ENCODE results near the gene GPATCH2L. TPM values are rescaled to one million over a fixed set of nuclear protein-coding genes. Genes with fewer than 3 reads are reported as not detected.

GPATCH2L gene
- total and polyA plus RNA-seq, 2 experiments from 2014 or later: 19.6 to 94.4 TPM

DNA sequence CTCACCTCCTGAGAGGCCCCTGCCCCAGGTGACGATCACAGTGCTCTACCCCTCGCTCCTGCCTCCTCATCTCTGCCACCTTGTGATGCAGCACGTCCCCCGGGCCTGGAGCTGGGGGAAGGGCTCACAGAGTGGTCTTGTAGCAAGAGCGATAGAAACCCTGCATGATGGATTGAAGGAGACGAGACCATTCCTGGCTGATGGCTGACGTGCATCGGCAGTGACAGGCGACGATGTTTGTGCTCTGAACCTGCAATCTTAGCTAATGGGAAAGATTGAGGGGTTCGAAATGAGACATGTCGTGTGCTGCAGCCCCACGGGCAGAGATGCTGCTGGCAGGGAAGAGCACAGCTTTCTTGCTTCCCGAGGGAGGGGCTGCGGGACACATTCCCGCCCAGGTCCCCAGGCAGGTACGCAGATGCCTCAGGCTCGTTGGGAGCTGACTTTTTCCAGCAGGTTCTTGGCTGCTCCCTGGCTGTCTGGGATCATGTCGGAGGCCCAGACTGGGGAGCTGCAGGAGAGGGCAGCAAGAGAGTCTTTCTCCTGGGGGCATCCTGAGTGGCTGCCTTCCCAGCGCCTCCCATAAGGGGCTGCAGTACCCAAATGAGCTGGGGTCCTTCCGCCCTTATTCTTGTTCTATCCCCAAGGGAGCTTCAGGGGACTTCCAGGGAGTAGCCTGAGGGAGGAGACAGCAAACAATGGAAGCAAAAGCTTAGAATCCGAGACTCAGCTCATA lies 38.7 kb upstream of the GPATCH2L start:
- Histone ChIP-seq H3K4me1 (ENCODE audit: insufficient read depth) (peaks cover 38% of the 10 kb centered on the region), H2AFZ (peak overlapping the region; percentile 39), H4K20me1 (replicated peaks; ENCODE audit: insufficient read depth) (no peaks in the 10 kb centered on the region), H3K36me3 (ENCODE audit: insufficient read depth) (no peaks in the 10 kb centered on the region), H3K4me3 (peak overlapping the region; percentile 34), H3K9me2 (ENCODE audit: insufficient read depth) (peaks cover 9% of the 10 kb centered on the region; the same call in 1 of the 2 replicates), H3K79me2 (replicated peaks; ENCODE audit: insufficient read depth) (no peaks in the 10 kb centered on the region), H3K4me2 (peak overlapping the region; percentile 61), H3F3A (replicated peaks; ENCODE audit: low read depth) (peaks cover 20% of the 10 kb centered on the region; the same call in 1 of the 2 replicates), H3K27me3 (ENCODE audit: insufficient read depth) (no peaks in the 10 kb centered on the region), H3K27ac (ENCODE audit: low read depth) (peak overlapping the region; percentile 88)
- peaks cover 52% of the 10 kb centered on the region for H3K4me1 Mint-ChIP-seq
- peak; percentile 71 for ATAC-seq
- DNase-seq (ENCODE audit: low spot score): peak; percentile 68
- H3K4me3 Mint-ChIP-seq: no peak overlapping the region
- peaks cover 6% of the 10 kb centered on the region; the same call in 2 of the 3 replicates for H3K9me3 Mint-ChIP-seq
- peaks cover 23% of the 10 kb centered on the region for H3K27me3 Mint-ChIP-seq (ENCODE audit: insufficient read depth, low read depth, poor library complexity)
- H3K36me3 Mint-ChIP-seq (ENCODE audit: low read depth): peaks cover 7% of the 10 kb centered on the region
- TF ChIP-seq, protein P1, sequence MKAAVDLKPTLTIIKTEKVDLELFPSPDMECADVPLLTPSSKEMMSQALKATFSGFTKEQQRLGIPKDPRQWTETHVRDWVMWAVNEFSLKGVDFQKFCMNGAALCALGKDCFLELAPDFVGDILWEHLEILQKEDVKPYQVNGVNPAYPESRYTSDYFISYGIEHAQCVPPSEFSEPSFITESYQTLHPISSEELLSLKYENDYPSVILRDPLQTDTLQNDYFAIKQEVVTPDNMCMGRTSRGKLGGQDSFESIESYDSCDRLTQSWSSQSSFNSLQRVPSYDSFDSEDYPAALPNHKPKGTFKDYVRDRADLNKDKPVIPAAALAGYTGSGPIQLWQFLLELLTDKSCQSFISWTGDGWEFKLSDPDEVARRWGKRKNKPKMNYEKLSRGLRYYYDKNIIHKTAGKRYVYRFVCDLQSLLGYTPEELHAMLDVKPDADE (IDR thresholded peaks at IDR 0.05): no peak
- no peak for TF ChIP-seq POLR2AphosphoS5 (IDR thresholded peaks at IDR 0.05; ENCODE audit: low read depth)
- TF ChIP-seq CREB1 (CRISPR knock-in tag; IDR thresholded peaks at IDR 0.05; ENCODE audit: low read depth): no peak
- TF ChIP-seq, protein P2, sequence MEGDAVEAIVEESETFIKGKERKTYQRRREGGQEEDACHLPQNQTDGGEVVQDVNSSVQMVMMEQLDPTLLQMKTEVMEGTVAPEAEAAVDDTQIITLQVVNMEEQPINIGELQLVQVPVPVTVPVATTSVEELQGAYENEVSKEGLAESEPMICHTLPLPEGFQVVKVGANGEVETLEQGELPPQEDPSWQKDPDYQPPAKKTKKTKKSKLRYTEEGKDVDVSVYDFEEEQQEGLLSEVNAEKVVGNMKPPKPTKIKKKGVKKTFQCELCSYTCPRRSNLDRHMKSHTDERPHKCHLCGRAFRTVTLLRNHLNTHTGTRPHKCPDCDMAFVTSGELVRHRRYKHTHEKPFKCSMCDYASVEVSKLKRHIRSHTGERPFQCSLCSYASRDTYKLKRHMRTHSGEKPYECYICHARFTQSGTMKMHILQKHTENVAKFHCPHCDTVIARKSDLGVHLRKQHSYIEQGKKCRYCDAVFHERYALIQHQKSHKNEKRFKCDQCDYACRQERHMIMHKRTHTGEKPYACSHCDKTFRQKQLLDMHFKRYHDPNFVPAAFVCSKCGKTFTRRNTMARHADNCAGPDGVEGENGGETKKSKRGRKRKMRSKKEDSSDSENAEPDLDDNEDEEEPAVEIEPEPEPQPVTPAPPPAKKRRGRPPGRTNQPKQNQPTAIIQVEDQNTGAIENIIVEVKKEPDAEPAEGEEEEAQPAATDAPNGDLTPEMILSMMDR (conservative IDR thresholded peaks at IDR 0.05; ENCODE audit: low read depth in 2 of 2): no peak
- no peak for TF ChIP-seq JUNB (IDR thresholded peaks at IDR 0.05; ENCODE audit: unreplicated experiment)
- TF ChIP-seq, protein P3, sequence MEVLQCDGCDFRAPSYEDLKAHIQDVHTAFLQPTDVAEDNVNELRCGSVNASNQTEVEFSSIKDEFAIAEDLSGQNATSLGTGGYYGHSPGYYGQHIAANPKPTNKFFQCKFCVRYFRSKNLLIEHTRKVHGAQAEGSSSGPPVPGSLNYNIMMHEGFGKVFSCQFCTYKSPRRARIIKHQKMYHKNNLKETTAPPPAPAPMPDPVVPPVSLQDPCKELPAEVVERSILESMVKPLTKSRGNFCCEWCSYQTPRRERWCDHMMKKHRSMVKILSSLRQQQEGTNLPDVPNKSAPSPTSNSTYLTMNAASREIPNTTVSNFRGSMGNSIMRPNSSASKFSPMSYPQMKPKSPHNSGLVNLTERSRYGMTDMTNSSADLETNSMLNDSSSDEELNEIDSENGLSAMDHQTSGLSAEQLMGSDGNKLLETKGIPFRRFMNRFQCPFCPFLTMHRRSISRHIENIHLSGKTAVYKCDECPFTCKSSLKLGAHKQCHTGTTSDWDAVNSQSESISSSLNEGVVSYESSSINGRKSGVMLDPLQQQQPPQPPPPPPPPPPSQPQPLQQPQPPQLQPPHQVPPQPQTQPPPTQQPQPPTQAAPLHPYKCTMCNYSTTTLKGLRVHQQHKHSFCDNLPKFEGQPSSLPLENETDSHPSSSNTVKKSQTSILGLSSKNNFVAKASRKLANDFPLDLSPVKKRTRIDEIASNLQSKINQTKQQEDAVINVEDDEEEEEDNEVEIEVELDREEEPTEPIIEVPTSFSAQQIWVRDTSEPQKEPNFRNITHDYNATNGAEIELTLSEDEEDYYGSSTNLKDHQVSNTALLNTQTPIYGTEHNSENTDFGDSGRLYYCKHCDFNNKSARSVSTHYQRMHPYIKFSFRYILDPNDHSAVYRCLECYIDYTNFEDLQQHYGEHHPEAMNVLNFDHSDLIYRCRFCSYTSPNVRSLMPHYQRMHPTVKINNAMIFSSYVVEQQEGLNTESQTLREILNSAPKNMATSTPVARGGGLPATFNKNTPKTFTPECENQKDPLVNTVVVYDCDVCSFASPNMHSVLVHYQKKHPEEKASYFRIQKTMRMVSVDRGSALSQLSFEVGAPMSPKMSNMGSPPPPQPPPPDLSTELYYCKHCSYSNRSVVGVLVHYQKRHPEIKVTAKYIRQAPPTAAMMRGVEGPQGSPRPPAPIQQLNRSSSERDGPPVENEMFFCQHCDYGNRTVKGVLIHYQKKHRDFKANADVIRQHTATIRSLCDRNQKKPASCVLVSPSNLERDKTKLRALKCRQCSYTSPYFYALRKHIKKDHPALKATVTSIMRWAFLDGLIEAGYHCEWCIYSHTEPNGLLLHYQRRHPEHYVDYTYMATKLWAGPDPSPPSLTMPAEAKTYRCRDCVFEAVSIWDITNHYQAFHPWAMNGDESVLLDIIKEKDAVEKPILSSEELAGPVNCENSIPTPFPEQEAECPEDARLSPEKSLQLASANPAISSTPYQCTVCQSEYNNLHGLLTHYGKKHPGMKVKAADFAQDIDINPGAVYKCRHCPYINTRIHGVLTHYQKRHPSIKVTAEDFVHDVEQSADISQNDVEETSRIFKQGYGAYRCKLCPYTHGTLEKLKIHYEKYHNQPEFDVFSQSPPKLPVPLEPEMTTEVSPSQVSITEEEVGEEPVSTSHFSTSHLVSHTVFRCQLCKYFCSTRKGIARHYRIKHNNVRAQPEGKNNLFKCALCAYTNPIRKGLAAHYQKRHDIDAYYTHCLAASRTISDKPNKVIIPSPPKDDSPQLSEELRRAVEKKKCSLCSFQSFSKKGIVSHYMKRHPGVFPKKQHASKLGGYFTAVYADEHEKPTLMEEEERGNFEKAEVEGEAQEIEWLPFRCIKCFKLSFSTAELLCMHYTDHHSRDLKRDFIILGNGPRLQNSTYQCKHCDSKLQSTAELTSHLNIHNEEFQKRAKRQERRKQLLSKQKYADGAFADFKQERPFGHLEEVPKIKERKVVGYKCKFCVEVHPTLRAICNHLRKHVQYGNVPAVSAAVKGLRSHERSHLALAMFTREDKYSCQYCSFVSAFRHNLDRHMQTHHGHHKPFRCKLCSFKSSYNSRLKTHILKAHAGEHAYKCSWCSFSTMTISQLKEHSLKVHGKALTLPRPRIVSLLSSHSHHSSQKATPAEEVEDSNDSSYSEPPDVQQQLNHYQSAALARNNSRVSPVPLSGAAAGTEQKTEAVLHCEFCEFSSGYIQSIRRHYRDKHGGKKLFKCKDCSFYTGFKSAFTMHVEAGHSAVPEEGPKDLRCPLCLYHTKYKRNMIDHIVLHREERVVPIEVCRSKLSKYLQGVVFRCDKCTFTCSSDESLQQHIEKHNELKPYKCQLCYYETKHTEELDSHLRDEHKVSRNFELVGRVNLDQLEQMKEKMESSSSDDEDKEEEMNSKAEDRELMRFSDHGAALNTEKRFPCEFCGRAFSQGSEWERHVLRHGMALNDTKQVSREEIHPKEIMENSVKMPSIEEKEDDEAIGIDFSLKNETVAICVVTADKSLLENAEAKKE (CRISPR knock-in tag; IDR thresholded peaks at IDR 0.05): no peak
- TF ChIP-seq EZH2phosphoT487 (IDR thresholded peaks at IDR 0.05; ENCODE audit: unreplicated experiment): no peak
- TF ChIP-seq NANOG (IDR thresholded peaks at IDR 0.05; ENCODE audit: borderline replicate concordance): no peak
- TF ChIP-seq EZH2 (IDR thresholded peaks at IDR 0.05; ENCODE audit: low read depth, unreplicated experiment): no peak
- no peak for TF ChIP-seq STAT1 (IDR thresholded peaks at IDR 0.05; ENCODE audit: unreplicated experiment)
- TF ChIP-seq ZNF114 (CRISPR knock-in tag; IDR thresholded peaks at IDR 0.05): no peak
- TF ChIP-seq ZNF331 (CRISPR knock-in tag; IDR thresholded peaks at IDR 0.05; ENCODE audit: low read depth): no peak
- TF ChIP-seq REST (IDR thresholded peaks at IDR 0.05; ENCODE audit: unreplicated experiment): no peak
- H3K27ac Mint-ChIP-seq: no peak overlapping the region

Measured in GM23338 (cell line).